ENCODE data around the gene ATP5F1D.
A peak's percentile ranks its signal among the peaks of the same experiment; 100 is the strongest.

GRCh38 chr19:1248139-1248785 is 6.7 kb downstream of the ATP5F1D start, which contains the start of gene MIDN:
- peak; percentile 34 for TF ChIP-seq CTCF (conservative IDR thresholded peaks at IDR 0.05; ENCODE audit: low read length)
- TF ChIP-seq EZH2phosphoT487 (IDR thresholded peaks at IDR 0.05; ENCODE audit: borderline replicate concordance), result no peak

Data from Loucy (cell line).